Esophagus muscularis mucosa (tissue), 4 donors: ENCODE measurements around the gene ST6GAL1.

Source experiments
- CTCF ChIP-seq, 3 experiments: fragments of 200-600 bp in 2 of 3; fragments of 450-650 bp in 1 of 3; sonication (generic) in 2 of 3; IDR thresholded peaks; one replicate each; pipeline ENCODE4 v1.5.1; 2017 to 2019; ENCODE audit warnings: antibody characterized with exemption in 3 of 3, mild to moderate bottlenecking in 2 of 3, moderate library complexity in 1 of 3
- EP300 ChIP-seq: sonication (generic); formaldehyde crosslinking; IDR thresholded peaks from one replicate; pipeline ENCODE4 v1.6.1; 2017; ENCODE audit warnings: antibody characterized with exemption
- POLR2AphosphoS5 ChIP-seq, 2 donors: sonication (generic); formaldehyde crosslinking; IDR thresholded peaks; one replicate each; pipeline ENCODE4 v1.6.1; 2017; ENCODE audit warnings: antibody characterized with exemption in 2 of 2

- TF ChIP-seq CTCF (IDR thresholded peaks at IDR 0.05): no peak
- no peak for TF ChIP-seq POLR2AphosphoS5 (IDR thresholded peaks at IDR 0.05)
- TF ChIP-seq EP300: no peak
These were observed 7.5 kb upstream of the ST6GAL1 start for GRCh38 chr3:186922790-186923189.
